Left hindlimb (tissue), 1 donor: Measurements from ENCODE around the gene BST2.
A peak's percentile ranks its signal among the peaks of the same experiment; 100 is the strongest.

ENCODE experiments used
- DNase-seq: peaks from one replicate; pipeline ENCODE4 v3.0.0-alpha.2; 2018

Gene BST2

GRCh38 chr19:17405250-17406045 is at the start of gene BST2:
BST2 (minus strand) TSS chr19:17405630; CDS start chr19:17405575, 55 bp downstream.
- DNase-seq, result no peak

DNA sequence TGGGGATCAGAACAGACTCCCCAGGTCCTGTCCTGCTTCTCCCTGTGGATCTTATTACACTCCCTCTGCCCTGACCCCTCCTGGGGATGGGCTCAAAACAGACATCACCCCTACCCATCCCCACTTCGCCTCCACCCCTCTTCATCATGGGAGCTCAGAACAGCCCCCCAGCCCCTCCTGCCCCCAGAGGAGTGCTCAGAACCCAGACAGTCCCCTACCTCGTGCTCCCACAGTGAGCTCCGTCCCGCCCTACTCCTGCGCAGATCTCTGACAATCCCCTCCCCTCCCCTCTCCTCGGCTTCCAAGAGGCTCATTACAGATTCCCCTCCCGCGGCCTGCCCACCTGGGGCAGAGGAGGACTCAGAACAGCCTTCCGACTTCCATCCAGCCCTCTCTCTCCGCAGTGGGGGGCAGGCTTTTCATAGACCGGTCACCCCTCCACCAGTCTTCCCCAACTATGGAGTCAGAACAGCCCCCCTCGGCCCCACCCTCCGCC is 49.2 kb upstream of the BST2 start:
- DNase-seq, result no peak

DNA sequence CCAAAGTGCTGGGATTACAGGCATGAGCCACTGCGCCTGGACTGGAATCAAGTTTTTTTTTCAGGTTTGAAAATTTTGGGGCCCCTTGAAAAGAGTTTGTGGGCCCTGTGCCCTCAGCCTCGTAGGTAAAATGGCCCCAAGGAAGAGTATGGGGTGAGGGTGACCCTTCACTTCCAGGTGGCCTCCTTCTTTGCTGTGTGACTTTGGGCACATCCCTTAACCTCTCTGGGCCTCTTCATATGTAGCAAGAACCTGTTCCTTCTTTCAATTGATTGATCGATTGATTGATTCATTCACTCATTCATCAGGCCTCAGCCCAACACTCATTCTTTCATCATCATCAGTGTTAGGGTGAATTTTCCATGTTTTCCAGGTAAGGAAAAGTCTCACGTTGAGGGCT is 46.4 kb upstream of the BST2 start:
- DNase-seq, result no peak

DNA sequence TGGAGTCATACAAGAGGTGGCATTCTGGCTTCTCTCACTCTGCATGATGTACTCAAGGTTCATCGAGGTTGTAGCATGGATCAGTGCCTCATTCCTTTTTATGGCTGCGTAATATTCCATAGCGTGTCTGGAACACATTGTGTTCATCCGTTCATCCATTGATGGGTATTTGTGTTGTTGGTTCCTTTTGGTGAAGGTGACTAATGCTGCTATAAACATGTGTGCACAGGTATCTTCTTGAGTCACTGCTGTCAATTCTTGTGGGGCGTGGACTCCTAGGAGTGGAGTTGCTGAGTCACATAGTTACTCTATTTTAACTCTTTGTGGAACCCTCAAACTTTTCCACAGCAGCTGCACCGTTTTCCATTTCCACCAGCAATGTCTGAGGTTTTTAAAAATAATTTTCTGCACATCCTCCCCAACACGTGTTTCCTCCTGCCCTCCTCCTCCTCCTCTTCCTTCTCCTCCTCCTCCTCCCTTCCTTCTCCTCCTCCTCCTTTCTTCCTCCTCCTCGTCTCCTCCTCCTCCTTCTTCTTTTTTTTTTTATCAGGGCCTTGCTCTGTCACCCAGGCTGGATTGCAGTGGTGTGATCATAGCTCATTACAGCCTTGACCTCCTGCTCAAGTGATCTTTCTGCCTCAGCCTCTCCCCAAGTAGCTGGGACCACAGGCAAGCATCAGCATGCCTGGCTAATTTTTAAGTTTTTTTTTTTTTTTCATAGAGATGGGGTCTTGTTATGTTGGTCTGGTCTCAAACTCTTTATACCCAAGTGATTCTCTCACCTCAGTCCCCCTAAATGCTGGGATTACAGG is 45.0 kb upstream of the BST2 start:
- no peak for DNase-seq

GRCh38 chr19:17448131-17448967 is 42.9 kb upstream of the BST2 start, which contains the start of gene TMEM221:
TMEM221 (minus strand) TSS chr19:17448668; CDS start chr19:17448462, 206 bp downstream.
- peak; percentile 73 for DNase-seq

- no peak for DNase-seq
These were observed 42.3 kb upstream of the BST2 start for GRCh38 chr19:17447704-17448130.

- DNase-seq, result no peak
These were observed 40.2 kb upstream of the BST2 start for GRCh38 chr19:17445526-17446165.

- DNase-seq, result no peak
These were observed 36.0 kb upstream of the BST2 start for GRCh38 chr19:17441241-17442021.

DNA sequence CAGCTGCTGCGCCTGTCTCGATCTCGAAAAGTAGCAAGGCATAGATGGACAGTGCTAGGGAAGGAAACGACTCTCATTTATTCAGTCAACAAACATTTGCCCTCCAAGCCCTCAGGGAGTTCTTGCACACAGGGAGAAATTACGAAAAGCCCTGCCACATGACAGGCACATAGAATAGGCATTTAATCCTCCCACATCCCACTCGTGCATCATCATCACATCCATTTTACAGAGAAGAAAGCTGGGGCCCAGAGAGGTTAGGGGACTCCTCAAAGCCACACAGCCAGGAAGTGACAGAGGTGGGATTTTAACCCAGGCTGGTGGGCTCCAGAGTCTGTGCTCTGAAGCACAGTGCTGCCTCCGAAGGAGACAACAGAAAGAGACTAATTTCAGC is 31.4 kb upstream of the BST2 start:
- no peak for DNase-seq

- no peak for DNase-seq
These were observed 30.9 kb upstream of the BST2 start for GRCh38 chr19:17436094-17436873.

DNA sequence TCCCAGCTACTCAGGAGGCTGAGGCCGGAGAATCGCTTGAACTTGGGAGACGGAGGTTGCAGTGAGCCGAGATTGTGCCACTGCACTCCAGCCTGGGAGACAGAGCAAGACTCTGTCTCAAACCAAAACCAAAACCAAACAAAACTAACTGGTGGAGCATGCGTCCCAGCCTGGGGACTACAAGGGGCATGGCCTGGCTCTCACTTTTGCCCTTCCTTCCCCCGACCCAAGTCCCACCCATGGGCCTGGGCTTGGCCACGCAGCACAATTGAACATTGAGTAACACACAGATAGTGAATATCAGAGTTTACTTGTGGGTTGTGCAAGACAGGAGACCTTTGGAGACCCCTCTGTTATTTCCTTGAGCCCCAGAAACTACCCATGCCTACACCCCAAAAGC is 29.8 kb upstream of the BST2 start:
- no peak for DNase-seq

DNA sequence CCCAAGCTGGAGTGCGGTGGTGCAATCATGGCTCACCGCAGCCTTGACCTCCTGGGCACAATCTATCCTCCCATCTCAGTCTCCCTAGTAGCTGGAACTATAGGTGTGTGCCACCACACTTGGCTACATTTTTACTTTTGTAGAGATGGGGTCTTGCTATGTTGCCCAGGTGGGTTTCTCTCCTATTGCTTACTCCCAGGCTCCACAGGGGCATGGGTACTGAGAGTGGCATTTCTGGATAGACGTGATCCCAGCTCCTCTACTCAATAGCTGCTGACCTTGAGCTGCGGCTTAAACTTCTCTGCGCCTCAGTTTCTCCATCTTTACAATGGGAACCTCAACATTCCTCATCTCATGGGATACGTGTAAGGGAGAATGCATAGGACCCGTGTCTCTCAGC is 26.0 kb upstream of the BST2 start:
- no peak for DNase-seq

DNA sequence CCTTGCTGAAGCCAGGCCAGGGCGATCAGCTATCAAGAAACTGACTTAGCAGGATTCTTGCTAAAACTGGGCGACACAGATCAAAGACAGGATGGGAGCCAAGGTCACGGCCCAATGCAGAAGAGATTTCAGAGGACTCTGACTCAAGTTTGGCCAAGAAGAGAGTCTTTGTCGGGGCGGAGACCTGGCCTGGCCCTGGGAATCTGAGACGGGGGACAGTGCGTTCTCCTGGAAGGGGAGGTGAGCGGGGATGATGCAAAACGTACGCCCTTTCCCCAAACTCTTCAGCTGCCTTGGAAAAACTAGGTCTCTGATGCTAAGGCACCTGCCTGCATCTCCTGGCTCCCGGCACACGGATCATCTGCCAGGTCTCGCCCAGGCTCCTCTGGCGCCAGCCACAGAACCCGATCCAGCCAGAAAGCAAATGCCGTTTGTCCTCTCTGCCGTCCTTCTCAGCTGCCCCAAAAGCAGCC is 24.2 kb upstream of the BST2 start:
- no peak for DNase-seq

DNA sequence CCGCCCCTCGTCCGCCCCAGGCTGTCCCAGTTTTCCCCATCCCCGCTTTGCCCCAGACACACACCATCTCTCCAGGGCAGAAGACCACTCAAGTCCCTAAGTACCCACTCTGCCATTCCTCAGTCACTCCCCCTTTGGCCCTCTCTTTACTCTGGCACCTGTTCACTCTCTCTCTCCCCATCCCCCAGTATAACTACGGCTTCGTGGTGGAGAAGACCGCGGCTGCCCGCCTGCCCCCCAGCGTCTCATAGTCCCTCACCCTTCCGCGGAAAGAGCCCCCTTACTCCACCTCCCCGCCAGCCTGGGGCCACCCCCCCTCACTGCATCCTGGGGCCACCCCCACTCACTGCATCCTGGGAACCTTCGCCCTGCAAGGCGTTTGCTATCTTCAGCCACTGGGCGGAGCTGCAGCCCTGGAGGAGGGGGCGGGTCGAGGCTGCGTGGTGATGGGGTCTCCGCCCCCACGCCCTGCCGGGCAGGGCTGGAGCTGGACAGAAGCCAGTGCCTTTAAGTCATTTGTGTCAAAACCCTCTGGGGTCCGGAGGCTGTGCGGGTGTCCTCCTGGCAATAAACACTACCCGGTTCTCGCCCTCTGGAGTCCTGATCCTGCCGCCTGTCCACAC is 19.4 kb upstream of the BST2 start:
- peak; percentile 56 for DNase-seq

GRCh38 chr19:17423429-17424208 is 18.2 kb upstream of the BST2 start:
- no peak for DNase-seq

GRCh38 chr19:17421942-17422341 is 16.5 kb upstream of the BST2 start:
- no peak for DNase-seq

DNA sequence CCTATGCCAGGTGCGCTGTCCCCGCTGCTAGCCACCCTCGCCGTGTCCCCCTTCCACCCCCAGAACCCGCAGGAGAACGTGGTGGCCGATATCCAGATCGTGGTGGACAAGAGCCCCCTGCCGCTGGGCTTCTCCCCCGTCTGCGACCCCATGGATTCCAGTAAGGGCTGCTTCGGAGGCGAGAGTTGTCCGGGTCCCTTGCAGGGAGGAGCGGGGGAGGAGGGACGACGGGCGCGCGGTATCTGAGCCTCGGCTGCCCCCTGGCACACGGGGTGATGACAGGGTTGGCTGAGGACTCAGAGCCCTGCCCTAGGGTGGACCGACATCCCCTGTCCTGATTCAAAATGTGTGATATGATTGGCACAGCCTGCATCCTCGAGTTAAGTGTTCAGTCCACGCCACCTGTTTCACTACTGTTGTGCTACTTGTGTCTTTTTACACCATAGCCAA is 15.1 kb upstream of the BST2 start:
- peak; percentile 63 for DNase-seq

DNA sequence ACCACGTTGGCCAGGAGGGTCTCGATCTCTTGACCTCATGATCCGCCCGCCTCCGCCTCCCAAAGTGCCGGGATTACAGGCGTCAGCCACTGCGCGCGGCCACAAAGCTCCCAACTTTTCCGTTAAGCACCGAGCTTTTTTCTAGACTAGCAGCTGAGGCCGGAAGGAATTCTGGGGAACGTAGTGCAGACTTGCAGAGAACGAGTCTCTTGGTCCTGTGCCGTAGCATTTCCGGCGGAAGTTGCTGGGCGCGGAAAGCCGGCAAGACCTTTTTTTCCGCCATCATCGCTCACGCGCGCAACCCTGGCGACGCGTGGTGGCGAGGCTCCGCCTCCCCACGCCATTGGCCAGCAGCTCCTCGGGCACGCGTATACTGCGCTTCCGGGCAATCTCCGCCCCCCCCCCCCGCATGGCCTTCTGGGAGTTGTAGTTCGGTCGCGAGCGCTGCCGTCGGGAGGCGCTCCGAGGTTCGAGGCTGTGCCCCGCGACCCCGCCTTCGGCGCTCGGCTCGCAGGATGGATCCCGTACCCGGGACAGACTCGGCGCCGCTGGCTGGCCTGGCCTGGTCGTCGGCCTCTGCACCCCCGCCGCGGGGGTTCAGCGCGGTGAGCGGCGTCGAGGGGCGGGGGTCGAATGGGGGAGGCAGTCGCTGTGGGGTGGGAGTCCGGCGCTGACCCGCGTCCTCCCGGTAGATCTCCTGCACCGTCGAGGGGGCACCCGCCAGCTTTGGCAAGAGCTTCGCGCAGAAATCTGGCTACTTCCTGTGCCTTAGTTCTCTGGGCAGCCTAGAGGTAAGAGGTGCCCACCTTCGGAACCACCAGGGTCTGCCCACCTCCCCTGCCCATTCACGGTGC is 14.4 kb upstream of the BST2 start, which contains the start of gene MVB12A:
Gene MVB12A (plus strand): TSS at position 427 of the 854 bp plus-strand sequence. CDS start 89 bp downstream, at position 516.
- peak; percentile 99 for DNase-seq
